Medulla oblongata (tissue), 1 donor: ENCODE measurements around the gene TULP1.

Source experiments
- DNase-seq: peaks from one replicate; pipeline ENCODE4 v3.0.0-alpha.2; 2015; ENCODE audit errors: extremely low spot score

Gene TULP1

DNA sequence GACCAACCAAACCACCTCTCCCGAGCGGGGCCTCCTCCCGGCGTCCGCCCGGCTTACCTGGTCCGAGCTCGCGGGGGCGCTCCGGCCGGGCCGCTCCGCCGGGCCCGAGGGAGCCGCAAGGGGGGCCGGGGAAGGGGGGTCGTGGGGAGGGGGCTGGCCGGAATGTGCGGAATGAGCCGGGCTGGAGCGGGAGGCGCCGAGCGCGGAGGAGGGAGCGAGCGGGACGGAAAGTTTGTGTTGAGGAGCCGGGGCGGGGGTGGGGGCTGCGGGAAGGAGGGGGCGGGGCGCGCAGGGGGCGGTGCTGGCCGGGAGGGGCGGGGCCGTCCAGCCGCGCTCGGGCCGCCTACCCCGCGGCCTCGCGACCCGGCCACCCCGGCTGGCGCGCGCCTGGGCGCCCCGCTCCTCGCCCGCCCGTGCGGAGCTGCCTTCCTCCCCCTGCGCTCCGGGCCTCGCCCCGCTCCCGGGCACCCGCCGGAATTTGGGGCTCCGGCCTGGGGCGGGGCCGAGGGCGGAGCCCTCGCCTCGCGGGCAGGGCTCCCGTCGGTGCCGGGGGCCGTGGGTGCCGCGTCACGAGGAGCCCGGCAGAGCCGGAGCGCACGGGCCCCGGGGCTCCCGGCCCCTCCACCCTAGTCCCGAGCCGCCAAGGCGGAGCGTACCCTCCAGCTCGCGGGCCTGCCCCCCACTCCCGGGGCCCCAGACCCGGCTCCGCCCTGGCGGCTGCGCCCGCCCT, 15.7 kb downstream of the TULP1 start, which contains the start of gene TEAD3:
TSS of gene TEAD3 (minus strand) at position 239 of the 730 bp plus-strand sequence.
- DNase-seq: no peak

DNA sequence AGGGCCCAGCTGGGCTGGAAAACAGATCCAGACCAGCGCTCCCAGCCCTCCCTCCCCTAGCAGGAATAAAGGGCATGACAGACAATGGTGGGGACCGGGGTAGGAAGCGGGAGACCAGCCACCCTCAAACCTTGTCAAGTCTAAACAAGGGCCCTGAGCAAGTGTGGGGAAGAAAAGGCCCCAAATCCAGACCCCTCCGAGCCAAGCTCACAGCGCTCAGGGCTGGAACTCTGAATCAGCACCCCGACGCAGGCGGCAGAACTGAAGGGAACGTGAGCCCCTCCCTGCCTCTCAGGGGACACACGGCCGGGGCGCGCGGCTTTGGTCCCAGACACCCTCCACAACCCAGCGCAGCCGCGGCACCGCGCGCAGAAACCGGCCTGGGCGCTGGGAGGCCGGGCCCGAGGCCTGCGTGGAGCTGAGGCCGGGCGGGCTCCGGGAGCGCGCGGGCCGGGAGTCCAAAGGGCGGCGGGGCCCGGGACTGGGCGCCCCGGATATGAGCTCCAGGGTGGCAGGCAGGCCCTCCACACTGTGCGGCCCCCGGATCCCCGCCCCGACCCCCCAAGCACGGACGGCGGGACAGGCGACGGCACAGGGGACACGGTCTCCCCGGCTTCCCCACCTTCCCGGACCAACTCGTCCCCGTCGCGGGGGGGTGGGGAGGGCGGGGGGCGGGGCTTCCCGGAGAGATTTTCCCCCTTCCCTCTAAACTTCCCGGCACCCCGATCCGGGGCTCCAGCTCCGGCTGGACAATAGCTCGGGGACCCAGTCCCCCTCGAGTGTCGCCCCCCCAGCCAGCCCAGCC, 16.5 kb downstream of the TULP1 start:
- no peak for DNase-seq

DNA sequence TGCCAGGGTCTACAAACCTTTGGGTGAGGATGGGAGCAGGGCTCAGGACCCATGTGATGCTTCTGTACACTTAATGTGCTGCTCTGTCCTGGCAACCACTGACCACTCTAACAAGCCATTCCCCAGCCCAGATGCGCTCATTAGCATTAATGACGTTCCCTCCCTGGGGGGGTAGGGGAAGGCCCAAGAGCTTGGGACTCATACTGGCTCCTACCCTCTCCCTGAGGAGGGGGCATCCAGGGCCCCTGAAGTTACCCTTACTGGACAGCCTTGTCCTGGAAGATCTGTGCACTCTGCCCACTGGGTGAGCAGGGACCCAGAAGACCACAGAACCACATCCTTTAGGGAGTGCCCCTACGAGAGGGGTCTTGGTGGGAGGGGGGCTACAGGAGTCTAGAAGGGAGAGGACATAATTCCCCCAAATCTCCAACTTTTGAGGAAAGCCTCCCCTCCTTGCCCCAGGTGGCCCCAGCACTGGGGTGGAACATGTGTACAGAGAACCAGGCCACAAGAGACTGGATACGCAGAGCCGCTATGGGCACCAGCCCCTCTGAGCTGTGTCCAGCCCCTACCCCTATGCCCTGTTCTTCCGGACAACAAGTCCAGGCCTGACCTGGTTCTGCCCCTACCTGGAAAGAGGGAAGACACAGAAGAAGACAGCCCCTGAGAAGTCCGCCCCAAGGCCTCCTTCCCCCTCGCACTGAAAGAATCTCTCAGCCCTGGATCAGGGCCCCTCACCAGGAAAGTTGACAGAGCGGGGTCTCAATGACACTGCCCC, 17.2 kb downstream of the TULP1 start:
- DNase-seq: no peak

DNA sequence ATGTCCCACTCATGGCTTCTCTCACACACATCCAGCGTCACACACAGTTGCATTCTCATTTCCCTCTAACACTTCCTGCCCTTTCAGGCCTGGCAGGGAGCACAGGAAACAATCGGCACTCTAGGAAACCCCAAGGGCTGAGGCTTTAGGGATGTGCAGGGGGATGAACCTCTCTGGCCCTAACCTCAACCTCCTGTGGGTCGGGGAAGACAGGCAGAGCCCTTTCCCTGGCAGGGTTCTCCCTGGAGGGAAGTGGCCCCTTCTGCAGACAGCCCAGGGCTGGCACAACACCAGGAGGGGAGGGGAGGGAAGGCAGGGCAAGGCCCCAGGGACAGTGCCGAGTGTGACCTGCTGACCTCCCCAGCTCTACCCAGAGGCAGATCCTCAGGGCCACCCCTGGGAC, 18.5 kb downstream of the TULP1 start:
- peak; percentile 37 for DNase-seq

DNA sequence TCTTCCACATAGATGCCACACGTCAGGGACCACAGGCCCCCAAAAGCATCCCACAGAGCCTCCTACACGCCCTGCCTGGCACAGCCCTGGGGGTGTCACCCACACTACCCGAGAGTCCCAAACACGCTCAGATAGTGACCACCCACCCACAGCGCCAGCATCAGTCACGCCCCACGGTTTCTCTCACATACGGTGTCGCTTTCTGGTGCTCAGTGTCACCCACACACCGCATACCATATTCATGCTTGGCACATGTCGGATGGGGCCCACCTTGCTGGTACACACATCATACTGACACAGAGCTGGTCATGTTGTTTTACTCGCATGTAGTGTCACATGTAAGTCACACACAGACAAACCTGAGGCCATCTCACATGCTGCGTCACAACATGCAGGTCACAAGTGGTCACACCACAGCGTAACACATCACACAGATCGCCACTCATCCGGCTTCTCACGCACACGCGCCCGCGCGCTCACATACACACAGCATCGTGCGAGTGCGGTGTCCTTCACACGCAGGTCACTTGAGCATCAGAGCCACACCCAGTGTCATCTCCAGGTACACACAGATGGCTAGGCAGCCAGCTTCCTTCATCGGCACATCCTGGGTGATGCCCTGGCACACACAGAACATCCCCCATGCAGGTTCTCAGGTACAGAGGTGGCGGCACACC, 19.3 kb downstream of the TULP1 start:
- DNase-seq: no peak

DNA sequence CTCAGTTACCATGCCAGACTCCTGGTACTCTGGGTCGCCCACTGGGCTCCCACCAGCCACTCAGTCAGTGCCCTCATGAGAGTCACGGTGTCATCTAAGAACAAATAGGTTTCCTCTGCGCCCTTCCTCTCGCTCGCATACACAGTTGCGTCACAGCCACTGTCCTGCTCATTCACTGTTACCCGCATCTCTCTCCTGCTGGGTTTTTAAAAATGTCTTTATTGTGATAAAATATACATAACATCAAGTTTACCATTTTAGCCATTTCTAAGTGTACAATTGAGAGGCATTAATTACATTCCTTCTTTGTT, 19.8 kb downstream of the TULP1 start:
- no peak for DNase-seq

DNA sequence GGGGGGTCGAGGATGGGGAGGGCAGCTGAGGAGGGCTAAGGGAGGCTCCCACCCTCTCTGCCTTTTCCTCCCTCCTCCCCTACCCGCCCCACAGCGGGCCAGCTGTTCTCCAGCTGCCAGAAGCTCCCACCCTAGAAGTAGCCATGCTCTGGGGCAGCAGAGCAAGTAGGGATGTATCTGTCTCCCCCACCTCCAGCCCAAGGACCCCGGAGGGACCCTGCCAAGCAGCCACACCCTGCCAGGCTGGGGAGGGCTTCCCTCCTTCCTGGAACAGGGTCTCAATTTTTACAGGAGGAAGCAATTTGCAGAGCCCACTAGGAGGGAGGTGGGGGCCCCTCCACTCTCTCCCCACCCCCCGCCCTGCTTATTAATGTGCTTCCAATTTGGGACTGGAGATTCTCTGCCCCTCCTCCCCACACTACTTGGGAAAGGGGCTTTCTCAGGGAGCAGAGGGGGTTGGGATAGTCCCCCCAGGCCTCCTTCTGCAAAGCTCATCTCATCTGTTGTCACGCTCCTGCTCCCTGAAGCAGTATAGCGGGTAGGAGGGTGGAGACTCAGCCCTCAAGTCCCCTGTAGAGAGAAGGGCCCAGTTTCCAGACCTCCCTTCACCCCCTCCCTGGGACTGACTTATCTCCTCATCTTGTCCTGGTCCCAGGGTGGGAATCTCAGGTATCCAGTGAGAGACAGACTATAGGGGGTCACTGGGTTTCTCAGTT, 20.3 kb downstream of the TULP1 start:
- no peak for DNase-seq

DNA sequence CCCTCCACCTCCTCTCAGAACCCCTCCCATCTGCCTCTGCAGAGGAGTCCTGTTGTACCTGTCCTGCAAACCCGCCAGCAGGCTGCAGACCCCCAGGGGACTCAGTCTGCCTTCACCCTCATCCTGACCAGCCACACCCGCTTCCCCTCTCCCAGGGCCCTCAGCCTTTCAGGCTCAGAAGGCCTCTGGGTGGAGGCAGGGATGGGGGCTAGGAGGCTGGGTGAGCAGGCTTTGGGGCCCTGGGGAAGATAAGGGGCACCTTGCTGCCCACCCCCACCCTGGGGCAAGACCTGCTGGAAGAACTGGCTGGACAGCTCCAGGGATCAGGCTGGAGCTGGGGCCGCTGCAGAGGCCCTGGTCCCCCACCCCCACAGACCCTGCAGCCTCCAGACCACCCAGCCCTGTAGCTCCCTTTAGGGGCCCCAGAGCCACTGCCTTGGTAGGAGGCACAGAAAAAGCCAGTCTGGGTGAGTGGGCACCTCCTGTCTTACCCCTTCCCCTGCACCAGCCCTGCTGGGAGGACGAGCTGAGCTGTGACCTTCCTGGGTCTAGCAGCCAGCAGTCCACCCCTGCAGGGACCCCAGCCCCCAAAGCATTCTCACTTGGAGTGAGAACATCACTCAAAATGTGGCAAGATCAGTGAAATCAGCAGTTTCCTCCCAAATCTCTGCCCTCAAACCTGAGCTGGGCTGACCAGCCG, 21.0 kb downstream of the TULP1 start:
- no peak for DNase-seq

DNA sequence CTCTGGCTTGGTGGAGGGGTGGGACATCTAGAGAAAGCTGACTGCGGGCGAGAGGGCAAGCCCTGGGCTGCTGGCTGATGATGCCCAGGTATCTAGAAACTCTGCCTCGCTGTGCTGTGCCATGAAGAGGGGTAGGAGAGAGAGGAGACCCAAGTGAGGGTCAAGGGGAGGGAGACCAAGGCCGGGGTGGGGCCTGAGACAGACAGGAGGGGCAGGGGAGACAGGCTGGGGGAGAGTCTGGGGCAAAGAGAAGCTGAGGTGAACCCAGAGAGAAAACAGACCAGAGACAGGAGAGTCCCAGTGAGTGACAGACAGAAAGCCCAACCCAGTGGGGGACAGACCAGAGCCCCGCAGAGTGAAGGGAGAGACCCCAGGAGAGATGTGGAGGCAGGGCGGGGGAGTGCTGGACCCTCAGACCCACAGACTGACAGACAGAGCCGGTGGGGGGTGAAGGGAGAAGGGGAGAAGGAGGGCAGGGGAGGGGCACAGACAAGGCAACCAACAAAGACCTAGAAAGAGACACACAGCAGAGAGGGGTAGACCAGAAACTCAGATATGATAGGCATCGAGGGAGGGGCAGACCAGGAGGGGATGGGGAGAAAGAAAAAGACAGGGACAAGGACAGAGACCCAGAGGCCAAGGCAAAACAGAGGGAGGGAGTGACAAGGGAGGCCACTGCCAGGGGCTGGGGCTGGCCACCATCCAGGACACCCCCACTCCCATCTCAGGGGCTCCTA, 21.7 kb downstream of the TULP1 start:
- no peak for DNase-seq

DNA sequence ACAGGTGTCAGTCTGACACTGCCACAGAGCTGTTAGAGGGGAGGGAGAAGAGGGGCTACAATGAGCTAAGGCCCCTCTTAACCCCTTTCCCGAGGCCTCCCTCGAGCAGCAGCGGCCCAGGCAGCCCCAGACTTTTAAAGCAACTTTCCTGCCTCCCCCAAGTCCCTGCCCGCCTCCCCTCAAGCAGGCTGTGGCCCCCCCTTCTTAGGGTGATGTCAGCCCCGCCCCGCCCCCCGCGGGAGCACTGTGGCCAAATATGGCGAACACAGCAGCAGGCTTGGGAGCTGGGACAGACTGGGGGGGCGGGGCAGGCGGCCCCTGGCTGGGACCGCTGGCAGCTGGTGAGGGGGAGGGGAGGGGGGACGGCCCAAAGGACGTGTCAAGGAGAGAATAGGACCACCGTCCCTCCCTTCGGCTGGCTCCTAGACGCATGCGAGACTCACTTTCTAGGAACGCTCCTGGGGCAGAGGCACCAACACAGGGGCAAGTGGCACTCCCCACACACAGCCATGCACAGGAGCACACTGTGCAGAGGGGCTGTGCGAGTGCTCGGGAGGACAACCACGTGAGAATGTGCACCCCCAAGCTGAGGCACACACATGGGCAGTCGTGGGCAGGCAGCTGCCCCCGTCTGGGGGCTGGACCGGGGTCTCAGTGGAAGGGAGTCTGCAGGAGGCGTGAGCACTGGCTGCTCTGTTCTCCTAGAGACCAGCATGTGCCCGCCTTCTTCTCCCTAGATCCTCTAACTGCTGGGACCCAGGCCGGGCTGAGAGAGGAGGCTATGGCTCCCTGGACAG, 22.5 kb downstream of the TULP1 start:
- peak; percentile 38 for DNase-seq

DNA sequence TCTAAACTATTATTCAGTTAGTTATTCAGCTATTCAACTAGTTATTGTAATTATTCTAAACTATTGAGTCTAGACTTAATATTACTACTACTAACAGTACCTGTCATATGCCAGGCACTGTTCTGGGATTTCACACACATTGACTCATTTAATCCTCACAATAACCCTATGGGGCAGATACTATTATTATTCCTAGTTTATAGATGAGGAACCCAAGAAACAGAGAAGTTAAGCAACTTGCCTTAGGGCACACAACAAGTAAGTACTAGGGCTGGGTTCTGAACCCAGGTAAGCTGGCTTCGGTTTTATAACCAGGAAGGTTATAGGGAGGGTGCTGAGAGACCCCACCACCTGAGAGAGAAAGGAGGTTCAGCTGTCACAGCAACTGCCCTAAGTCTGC, 23.6 kb downstream of the TULP1 start:
- DNase-seq: no peak

DNA sequence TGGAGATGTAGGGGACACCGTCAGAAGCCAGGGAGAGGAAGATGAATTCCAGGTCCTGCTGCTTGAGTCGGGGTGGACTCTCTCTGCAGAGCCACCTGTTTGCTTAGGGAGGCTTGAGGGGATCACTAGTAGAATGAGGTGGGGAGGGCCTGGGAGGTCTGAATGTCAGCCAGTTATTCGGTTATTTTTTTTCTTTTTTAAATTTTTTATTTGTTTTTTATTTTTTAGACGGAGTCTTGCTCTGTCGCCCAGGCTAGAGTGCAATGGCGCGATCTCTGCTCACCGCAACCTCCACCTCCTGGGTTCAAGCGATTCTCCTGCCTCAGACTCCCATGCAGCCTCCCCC, 24.2 kb downstream of the TULP1 start:
- no peak for DNase-seq

DNA sequence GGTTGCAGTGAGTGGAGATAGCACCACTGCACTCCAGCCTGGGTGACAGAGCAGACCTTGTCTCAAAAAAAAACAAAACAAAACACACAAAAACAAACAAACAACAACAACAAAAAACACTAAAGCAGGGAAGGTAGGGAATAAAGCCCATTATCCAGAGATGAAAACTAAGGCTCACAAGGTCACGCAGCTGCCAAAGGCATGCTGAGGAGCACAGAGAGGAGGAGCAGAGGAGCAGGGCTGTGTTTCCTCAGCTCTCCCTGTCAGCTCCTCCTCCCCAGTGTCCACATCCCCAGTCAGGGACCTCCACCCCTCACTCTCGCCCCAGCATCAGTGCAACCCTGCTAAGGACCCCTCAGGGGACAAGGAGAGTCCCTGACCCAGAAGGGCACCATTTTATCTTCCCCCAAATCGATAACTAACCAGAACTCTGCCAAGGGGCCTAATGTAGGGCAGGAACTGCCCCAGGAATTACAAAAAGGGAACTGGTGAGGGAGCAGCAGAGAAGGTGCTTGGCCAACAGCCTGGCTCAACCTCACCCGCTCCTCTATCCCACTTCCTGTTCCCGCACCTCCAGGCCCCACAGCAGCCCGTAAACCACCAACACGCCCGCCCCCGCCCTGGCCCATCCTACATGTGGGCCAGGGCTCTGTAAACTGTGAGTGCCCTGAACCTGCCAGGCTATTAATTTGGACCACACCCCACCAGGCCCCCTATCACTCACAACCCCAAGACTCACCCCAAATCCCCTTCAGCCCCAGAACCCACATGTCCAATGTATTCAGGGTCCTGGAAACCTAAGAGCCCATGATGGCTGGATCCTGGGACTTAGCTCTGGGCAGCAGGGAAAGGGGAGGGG, 24.8 kb downstream of the TULP1 start:
- no peak for DNase-seq

DNA sequence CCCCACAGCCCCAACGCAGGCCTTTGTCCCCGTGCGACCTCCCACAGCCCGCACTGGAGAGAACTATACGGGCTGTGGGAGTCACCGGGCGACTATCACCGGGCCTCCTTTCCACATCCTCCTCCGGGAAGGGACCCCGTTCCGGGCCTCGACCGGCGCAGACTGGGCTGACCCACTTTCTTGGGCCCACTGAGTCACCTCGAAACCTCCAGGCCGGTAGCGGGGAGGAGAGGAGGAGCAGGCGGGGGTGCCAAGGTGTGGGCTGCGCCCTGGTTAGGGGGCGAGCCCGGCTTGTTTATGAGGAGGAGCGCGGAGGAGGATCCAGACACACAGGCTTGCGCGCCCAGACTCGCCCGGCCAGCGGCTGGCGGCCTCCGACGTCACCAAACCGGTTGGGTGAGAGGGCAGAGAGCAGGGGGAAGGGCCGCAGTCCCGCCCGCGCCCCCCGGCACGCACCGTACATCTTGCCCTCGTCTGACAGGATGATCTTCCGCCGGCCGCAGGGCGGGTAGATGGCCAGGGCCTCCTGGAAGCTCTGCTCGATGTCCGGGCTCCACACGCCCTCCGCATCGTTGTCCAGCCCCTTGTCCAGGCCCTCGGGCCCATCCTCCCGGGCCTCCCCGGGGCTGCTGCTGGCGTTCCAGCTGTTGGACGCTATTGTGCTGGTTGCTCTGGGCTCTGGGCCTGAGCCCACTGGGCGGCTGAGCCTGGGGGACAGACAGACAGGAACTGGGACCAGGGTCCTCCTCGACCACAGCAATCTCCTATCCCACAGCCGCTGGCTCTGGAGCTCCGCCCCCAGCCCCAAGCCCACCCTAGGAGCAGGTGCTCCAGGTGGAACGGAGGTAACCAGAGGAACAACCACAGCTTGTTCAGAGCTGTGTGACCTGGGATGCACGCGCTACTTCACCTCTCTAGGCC, 26.4 kb downstream of the TULP1 start:
- no peak for DNase-seq

DNA sequence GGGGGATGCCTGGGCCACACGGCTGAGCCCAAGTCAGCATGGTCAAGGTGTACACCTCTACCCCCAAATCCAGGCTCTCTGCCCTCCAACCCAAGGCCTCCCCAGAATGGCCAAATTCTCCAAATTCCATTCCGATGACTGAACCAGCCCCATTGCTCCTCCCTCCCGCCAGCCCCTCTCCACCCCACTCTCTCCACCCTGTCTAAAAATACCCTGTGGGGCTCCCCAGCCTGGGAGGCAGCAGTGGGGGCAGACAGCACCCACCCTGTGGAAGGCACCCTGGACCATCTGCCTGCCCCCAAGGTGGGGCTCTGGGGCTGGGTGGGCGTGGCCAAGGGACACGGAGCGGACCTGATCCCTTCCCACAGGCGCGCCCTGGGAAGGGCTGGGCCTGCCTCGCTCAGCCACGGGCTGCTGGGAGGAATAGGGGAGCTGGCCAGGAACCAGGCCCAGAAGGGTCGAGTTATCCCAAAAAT, 27.3 kb downstream of the TULP1 start:
- DNase-seq: no peak

DNA sequence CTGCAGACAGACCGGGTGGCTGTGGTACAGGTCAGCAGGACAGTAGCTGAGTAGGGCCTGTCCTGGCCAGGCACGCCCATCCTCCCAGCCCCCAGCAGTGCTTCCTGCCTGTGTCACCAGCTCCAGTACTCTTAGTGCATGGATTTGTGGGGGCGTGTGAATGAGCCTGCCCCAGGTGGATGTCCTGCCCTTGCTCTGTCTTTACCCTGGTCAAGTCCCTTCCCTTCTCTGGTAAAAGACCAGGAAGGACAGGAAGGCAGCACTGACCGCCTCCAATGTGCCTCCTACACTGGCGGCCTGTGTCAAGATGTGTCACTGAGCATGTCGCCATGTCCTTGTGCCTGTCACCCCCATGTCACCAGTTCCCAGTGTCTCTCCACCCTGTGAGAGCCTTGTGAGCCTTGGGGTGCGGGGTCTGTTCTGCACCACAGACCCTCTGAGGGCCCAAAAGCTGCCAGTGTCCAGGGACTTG, 27.7 kb downstream of the TULP1 start:
- DNase-seq: no peak
